ENCODE data around the gene KRT80.

Gene KRT80

GRCh38 chr12:52210925-52211650, 19.3 kb upstream of the KRT80 start:
- DNase-seq (ENCODE audit: low read depth), result no peak

- DNase-seq (ENCODE audit: low read depth), result peak; percentile 90
These were observed 18.5 kb upstream of the KRT80 start for GRCh38 chr12:52210186-52210924.

- DNase-seq (ENCODE audit: low read depth), result no peak
These were observed 17.5 kb upstream of the KRT80 start for GRCh38 chr12:52209321-52209720.

GRCh38 chr12:52208424-52209165, 16.8 kb upstream of the KRT80 start:
- no peak for DNase-seq (ENCODE audit: low read depth)

GRCh38 chr12:52207895-52208294, 16.1 kb upstream of the KRT80 start:
- DNase-seq (ENCODE audit: low read depth), result no peak

GRCh38 chr12:52207106-52207505, 15.3 kb upstream of the KRT80 start:
- no peak for DNase-seq (ENCODE audit: low read depth)

- DNase-seq (ENCODE audit: low read depth), result no peak
These were observed 14.7 kb upstream of the KRT80 start for GRCh38 chr12:52206304-52207040.

DNA sequence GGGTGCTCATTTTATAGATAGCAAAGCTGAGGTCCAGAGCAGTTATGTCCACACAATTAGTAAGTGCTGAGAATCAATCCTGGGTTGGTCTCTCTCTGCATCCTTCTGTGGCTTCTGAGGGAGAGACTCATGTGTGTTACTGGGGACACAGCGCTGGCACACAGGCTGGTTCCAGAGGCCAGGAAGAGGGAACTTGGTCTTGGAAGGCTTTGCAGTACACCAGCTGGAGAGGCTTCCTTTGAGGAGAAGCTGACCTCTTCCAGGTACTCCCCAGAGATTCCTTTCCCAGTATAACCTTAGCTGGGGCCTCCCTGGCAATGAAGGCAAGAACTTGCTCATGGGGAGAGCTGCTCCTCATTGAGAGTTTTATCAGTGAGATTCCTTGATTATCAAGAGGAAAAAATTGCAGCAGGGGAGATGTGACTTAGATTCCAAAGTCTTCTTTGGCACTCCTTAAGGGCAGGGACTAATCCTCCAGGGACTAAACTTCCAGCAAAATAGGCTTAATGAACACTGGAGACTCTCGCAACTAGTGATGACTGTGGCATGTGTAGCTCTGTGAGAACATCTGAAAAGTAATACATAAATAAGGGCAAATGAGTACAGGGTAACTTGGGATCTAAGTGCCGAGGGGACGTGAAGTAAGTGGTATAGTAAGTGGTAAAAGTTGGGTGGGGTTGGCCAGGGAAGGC, 13.9 kb upstream of the KRT80 start:
- no peak for DNase-seq (ENCODE audit: low read depth)

DNA sequence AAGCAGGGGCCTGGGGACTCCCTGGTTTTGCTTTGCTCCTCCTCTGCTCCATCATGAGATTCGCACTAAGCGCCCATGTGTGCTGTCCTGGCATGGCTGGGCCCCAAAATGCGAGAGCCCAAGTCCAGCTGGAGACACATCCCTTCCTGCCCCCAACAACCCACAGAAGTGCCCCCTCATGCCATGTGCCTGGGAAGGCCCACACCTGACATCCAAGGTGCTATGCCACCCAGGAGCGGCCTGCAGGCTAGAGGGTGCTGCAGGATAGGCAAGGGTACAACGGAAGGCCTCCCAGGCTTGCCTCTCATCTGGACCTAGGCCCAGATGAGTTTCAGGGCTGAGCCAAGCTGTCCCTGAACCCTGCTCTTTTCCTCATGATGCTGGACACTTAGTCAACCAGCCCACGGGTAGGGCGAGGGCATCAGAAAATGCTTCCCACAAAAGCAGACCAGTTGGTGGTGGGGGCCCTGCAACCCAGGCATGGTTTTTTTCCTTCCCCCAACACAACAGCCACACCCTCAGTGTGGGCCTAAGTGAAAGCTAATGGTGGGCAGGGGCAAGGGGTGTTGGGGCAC, 13.2 kb upstream of the KRT80 start:
- DNase-seq (ENCODE audit: low read depth), result no peak

DNA sequence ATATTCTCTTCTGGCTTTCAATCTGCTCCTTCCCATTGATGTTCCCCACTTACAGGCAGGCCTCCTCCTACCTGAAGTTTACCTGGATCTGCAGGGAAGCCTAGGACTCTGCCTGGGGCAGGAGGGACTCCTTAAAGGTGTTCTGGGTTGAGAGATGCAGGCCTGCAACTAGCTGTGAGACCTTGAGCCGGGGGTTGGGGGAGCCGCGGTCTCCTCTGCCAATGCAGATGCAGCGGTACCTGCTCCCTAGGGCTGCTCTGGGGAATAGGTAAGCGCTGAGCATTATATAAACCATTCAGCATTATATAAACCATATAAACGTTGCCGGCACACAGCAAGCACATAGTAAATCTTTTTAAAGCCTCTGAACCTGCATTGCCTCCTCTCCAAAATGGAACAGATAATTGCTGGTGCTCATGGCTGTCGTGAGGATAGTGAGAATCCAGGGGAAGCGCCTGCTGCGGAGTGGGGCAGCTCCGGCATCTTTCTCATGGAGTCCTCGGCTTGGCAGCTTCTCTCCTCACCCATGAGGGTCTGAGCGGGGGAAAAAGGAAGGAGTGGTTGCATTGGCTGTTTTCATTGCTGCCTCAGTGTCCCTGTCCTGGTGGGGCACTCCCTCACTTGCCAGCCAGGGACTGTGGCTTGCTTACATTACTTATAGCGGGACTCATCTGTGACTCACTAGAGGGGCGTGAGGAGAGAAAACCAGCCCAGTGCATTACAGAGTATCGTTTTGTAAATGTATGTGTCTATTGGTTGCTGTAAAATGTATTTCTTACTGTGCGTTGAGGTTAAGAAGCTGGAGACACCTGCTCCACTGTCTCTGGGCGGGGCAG, 12.5 kb upstream of the KRT80 start:
- no peak for DNase-seq (ENCODE audit: low read depth)

DNA sequence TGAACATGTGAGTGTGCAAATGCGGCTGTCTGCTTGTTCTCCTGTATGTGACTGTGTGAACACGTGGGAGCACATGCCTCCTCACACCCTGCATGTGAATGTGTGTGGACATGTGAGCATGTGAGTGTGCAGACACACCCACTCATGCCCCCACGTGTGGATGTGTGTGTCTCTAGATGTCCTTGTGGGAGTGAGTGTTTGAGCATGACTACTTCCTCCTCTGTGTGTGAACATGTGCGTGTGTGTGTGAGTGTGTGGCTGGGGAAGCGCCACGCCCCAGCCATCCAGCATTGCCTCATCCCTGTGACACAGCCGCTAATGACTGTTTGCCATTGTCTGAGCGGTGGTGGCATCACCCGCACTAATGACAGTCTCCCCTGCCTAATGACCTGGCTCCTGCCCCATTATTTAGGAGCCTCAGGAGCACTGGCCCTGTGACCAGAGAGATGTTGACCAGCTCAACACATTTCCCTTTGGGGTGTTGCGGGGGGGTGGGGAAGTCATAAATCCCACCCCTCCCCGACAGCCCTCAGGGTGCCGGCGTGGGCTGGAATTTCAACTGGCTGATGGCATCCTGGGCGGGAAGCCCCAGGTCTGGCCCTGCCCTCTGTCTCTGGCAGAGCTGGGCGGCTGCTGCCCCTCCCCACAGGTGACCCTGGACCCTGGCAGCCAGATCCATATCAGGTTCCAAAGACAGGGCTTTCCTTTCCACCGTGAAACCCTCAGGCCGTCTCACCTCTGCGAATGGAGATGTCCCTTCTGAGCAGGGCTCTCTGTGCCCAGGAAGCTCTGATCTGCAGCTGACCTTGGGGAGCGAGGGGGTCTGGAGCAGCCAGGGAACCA, 11.5 kb upstream of the KRT80 start:
- DNase-seq (ENCODE audit: low read depth), result peak; percentile 61

DNA sequence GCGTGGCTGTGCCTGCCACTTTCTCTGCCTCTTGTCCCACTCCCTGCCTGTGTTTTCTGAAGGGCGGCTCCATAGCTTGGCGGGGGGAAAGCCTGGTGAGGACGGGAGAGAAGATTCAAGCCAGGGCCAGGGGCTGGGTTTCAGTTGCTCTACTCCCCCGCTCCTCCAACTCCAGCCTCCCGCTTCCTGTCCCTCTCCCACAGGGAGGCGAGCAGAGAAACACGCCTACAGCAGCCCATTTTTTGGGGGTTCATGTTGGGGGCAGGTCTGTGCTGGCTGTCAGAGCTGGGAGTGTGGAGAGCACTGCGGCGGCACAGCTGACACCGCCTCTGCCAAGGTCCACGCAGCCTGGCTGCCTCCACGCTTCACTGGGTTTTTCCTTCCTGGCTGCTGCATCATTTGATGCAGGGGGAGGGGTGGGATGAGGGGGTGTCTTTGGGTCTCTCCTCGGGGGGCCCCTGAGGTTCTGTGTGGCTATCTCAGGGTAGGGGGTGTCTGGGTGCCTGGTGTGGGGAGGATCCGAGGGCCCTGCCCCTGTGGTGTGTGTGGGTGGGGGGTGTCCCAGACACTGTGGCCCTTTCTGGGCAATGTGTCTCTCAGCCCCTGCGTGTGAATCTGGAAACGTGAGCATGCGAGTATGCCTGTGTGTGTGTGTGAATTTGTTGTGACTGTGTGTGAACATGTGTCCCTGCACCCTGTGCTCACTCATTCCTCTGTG, 10.7 kb upstream of the KRT80 start:
- DNase-seq (ENCODE audit: low read depth), result no peak

- DNase-seq (ENCODE audit: low read depth), result no peak
These were observed 9.6 kb upstream of the KRT80 start for GRCh38 chr12:52201451-52201839.

- DNase-seq (ENCODE audit: low read depth), result no peak
These were observed 9.1 kb upstream of the KRT80 start for GRCh38 chr12:52200781-52201450.

- no peak for DNase-seq (ENCODE audit: low read depth)
These were observed 8.4 kb upstream of the KRT80 start for GRCh38 chr12:52200086-52200780.

GRCh38 chr12:52199294-52199919, 7.6 kb upstream of the KRT80 start:
- DNase-seq (ENCODE audit: low read depth), result no peak
